Activated T-cell treated with anti-CD3 and anti-CD28 coated beads, Interleukin-2, amount 50 U/mL, for 24 hours (primary cell): ENCODE measurements around the gene CETP.
A peak's percentile ranks its signal among the peaks of the same experiment; 100 is the strongest.
"Not testable (repeated sequence)": the region's sequence is repeated elsewhere in the genome, so short reads cannot be mapped to it uniquely, and the experiment has no call there.

Experiments used
- DNase-seq: peaks from one replicate; pipeline ENCODE4 v3.0.0-alpha.2; 2020
- H3K27ac Mint-ChIP-seq: 2 replicates; pipeline ENCODE4 v1.8.0; 2020; ENCODE audit warnings: mild to moderate bottlenecking, mixed read lengths
- H3K27me3 Mint-ChIP-seq: 2 replicates; pipeline ENCODE4 v1.8.0; 2020; ENCODE audit warnings: mixed read lengths
- H3K36me3 Mint-ChIP-seq: 2 replicates; pipeline ENCODE4 v1.8.0; 2020; ENCODE audit warnings: low read depth, mixed read lengths
- H3K4me1 Mint-ChIP-seq: 2 replicates; pipeline ENCODE4 v1.8.0; 2020; ENCODE audit warnings: low read depth, mixed read lengths
- H3K4me3 Mint-ChIP-seq: 2 replicates; pipeline ENCODE4 v1.8.0; 2020; ENCODE audit warnings: mild to moderate bottlenecking, moderate library complexity, mixed read lengths
- H3K9me3 Mint-ChIP-seq: 2 replicates; pipeline ENCODE4 v1.8.0; 2020; ENCODE audit warnings: mixed read lengths

CETP gene

DNA sequence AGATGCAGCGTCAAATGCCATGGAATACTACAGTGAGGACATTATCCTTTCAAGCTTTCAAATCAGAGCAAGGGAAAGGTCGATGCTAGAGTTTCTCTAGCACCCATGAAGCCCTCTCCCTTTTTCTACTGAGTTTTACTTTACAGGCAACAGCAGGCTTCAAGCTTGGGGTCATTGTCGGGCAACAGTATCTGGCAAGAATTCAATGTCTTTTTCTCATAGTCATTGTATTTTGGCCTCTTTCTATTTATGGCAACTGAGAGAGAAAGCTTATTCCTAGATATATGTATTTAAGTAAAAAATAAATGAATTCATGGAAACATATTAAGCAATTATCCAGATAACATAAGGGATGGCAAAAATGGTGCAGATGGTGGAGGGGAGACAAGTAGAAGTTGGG is 364 bp upstream of the CETP start:
- H3K27me3 Mint-ChIP-seq: no peaks in the 10 kb centered on the region

DNA sequence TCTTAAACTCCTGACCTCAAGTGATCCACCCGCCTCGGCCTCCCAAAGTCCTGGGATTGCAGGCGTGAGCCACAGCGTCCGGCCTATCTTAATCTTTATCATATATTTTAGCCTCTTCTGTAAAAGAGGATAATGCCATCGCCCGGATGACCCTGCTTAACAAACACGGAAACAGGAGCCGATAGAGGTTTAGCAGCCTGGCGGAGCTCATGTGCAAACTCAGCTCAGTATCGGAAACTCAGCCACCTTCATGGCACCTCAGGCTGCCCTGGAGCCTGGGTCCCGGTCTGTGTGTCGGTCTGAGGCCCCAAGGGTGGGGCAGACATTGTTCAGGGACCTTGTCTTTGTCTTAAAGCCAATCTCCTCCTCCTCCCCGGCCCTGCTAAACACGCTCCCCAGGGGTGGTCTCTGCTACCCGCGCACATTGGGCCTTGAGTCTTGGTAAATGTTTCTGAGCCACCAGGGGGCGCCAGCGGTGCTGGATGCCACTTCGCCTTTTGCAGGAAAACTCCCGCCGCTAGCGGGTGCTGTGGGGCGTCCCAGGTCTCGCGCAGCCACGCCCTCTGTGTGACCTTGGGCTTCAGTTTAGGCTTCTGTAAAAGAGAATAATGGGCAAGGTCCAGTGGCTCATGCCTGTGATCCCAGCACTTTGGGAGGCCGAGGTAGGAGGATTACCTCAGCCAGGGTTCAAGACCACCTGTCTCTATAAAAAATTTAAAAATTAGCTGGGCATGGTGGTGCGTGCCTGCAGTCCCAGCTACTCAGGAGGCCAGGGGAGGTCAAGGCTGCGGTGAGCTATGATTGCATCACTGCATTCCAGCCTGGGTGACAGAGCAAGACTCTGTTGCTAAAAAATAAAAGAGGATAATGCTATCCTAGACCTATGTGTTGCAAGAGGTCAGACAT is 2.7 kb downstream of the CETP start:
- no peaks in the 10 kb centered on the region for H3K27me3 Mint-ChIP-seq
- peak; percentile 97 for DNase-seq
- no peak overlapping the region for H3K4me3 Mint-ChIP-seq
- H3K9me3 Mint-ChIP-seq: no peaks in the 10 kb centered on the region
- H3K27ac Mint-ChIP-seq: peak overlapping the region; percentile 91
- H3K4me1 Mint-ChIP-seq: peaks cover 22% of the 10 kb centered on the region
- H3K36me3 Mint-ChIP-seq: no peaks in the 10 kb centered on the region

More for the DNA sequence above, 364 bp upstream of the CETP start:
- Mint-ChIP-seq H3K9me3 (no peaks in the 10 kb centered on the region), H3K36me3 (no peaks in the 10 kb centered on the region), H3K4me3 (no peak overlapping the region), H3K27ac (no peak overlapping the region), H3K4me1 (peaks cover 24% of the 10 kb centered on the region)
- DNase-seq: no peak

DNA sequence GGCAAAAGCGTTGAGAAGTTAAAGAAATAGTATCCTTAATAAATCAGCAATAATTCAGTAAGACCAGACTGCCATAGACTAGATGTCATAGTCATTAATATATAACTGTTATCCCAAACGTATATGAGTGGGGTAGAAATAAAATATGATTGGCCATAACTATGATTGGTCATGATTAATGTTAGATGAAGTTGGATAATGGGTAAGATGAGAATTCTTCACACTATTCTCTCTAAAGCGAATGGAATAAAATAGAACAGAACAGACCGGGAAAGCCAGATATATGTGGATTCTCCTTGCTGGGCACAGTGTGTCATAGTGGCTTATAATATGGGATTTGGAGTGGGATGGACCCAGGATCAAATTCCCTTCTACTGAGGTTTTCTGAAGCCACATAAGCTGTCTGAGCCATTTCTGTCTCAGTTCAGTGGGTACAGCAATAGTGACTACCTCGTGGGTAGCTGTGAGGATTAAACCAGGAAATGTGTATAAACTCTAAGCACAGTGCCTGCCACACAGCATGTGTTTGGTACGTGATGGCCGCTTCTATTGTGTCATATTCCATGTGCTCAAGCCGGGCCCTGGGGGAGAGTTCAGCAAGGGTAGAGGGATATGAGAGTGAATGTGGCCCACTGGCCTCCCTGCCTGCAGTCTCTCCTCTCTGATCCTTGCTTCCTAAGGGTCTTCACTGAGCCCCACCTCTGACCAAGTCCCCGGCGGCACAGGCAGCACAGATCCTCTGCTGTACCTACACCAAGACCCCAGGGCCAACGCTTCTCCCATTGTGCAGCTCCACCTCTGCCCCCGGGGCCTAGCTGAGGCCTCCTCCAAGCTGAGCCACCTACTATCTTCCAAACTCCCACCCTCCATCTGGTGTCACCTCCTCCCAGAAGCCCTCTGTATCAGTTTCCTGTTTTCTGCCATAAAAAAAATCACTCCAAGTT is 3.7 kb downstream of the CETP start:
- Mint-ChIP-seq H3K4me1 (peaks cover 22% of the 10 kb centered on the region), H3K9me3 (no peaks in the 10 kb centered on the region), H3K27me3 (no peaks in the 10 kb centered on the region), H3K4me3 (no peak overlapping the region), H3K27ac (peak overlapping the region; percentile 91), H3K36me3 (no peaks in the 10 kb centered on the region)
- no peak for DNase-seq

DNA sequence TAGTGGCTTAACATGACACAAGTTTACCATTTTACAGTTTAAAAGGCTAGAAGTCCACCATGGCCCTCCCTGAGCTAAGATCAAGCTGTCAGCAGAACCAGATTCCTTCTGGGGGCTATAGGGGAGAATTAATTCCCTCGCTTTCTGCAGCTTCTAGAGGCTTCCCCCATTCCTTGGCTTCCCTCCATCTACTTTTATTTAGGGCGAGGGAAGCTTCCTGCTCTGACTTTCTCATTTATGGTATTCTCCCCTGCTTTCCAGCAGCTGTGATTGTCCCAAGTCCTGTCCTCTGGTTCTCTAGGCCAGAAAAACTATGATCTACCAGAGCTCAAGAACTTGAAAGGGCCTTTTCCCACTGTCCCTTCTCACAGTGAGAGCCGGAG is 4.3 kb downstream of the CETP start:
- Mint-ChIP-seq H3K9me3 (no peaks in the 10 kb centered on the region), H3K4me1 (peaks cover 22% of the 10 kb centered on the region)

DNA sequence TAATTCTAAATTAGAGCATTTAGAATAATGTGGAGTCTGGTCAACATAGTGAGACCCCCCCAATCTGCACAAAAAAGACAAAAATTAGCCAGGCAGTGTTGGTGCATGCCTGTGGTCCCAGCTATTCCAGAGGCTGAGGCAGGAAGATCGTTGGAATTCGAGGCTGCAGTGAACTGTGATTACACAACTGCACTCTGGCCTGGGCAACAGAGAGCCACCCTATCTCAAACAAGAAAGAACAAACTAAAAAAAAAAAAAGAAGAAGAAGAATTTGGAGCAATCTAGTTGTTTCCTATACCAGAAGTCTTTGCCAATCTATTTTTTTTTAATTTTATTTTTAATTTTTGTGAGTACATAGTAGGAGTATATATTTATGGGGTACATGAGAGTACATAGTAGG is 6.0 kb downstream of the CETP start:
- Mint-ChIP-seq H3K4me3 (no peak overlapping the region), H3K27ac (no peak overlapping the region)
- DNase-seq: no peak

More for the DNA sequence above, 4.3 kb downstream of the CETP start:
- Mint-ChIP-seq H3K27me3 (no peaks in the 10 kb centered on the region), H3K36me3 (no peaks in the 10 kb centered on the region), H3K4me3 (no peak overlapping the region), H3K27ac (peak overlapping the region; percentile 91)
- no peak for DNase-seq

DNA sequence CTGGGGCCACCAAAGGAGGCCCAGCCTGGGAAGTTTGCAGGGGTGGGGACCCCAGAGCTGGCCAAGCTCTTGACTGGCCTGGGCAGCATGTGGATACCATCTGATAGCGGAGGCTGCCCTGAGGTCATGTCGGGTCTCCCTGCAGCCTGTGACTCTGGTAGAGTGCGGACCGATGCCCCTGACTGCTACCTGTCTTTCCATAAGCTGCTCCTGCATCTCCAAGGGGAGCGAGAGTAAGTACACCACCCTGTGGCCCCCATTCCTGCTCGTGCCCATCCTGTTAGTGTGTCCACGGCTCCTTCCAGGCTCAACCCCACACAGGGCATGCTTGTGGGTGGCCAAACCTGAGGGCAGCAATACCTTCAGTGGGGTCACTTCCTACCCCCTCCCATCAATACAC is 8.0 kb downstream of the CETP start:
- no peak for DNase-seq
- Mint-ChIP-seq H3K27ac (no peak overlapping the region), H3K36me3 (no peaks in the 10 kb centered on the region), H3K4me1 (peaks cover 30% of the 10 kb centered on the region), H3K27me3 (no peaks in the 10 kb centered on the region), H3K9me3 (no peaks in the 10 kb centered on the region), H3K4me3 (no peak overlapping the region)

More for the DNA sequence above, 6.0 kb downstream of the CETP start:
- Mint-ChIP-seq H3K36me3 (no peaks in the 10 kb centered on the region), H3K4me1 (peaks cover 22% of the 10 kb centered on the region), H3K27me3 (no peaks in the 10 kb centered on the region), H3K9me3 (no peaks in the 10 kb centered on the region)

DNA sequence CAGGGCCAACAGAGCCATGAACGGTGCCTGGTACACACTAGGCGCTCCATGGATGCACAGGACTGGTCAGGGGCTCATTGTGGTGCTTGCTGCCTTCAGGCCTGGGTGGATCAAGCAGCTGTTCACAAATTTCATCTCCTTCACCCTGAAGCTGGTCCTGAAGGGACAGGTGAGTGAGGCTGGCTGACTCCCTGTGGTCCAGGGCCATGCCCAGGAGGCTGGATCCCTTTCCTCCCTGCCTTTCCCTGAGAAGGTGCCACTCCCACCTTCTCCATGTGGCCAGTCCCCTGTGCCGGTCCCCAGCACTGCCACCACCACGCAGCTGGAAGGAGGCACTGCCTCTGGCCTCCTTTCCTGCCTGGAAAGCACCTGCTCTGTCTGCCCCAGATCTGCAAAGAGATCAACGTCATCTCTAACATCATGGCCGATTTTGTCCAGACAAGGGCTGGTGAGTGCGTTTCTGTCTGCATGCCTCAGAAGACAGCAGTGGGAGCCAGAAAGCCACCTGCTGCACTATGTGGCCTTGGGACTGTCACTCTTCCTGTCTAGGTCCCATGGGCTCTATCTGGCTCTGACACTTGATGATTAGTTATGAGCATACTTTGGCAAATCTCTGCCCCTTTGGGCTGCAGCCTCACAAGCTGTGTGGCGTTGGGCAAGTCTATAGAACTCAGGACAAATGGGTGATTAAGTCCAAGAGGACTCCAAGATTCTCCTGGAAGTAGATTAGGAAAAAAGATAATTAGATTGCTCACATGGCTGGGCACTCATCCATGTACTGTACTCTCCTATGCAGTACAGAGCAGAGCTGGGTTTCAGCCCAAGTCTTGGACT is 9.4 kb downstream of the CETP start:
- H3K27ac Mint-ChIP-seq: no peak overlapping the region
- H3K9me3 Mint-ChIP-seq: no peaks in the 10 kb centered on the region
- no peak overlapping the region for H3K4me3 Mint-ChIP-seq
- no peaks in the 10 kb centered on the region for H3K36me3 Mint-ChIP-seq
- H3K4me1 Mint-ChIP-seq: peaks cover 30% of the 10 kb centered on the region
- no peak for DNase-seq
- no peaks in the 10 kb centered on the region for H3K27me3 Mint-ChIP-seq

DNA sequence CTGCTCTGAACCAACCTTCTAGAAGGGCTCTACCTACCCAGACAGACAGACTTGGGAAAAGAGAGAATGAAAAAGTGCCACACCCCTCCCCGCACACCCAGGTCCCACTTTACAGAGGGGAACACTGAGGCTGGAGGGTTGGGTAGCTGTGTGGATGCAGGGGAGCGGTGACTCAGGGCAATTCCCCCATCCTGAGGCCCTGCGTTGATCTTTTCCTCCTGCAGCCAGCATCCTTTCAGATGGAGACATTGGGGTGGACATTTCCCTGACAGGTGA is 10.0 kb downstream of the CETP start:
- Mint-ChIP-seq H3K36me3 (no peaks in the 10 kb centered on the region), H3K9me3 (no peaks in the 10 kb centered on the region), H3K4me1 (peaks cover 30% of the 10 kb centered on the region), H3K27ac (no peak overlapping the region), H3K4me3 (no peak overlapping the region), H3K27me3 (no peaks in the 10 kb centered on the region)
- no peak for DNase-seq

DNA sequence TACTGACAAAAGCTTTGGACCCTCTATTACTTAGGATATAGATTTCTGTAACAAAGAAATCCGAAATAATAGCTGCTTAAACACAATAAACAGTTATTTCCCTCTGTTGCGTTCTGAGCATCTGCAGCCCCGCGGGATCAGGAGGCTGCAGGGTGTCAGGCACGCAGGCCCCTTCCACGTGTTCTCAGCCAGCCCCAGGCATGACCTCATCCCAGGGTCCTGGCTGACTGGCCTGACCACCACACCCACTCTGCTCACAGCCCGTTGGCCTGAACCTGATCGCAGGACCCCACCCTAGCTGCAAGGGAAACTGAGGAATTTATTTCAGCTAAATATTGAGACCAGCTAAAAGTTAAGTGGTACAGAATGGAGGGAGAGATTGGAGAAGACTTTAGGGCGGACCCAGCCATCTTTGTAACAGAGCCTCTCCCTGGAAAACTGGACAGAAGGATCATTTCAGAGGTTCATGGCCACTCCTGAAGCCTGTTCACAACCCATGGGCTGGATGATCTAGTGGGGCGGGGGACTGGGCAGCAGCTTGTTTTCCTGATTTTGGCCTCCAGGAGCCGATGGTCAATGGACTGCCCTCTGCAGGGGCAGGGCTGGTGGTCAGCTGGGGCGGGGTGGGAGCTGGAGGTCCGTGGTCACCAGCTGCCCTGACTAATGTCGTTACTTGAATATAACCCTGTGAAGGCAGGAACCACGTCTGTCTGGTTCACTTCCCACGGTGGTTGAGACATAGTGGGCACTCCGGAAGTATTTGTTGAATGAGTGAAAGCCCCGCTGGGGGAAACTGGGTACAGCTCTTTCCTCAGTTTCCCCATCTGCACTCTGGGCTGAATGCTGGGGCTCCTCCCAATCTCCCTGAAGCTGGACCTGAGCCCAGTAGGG is 10.9 kb downstream of the CETP start:
- Mint-ChIP-seq H3K27me3 (no peaks in the 10 kb centered on the region), H3K4me1 (peaks cover 32% of the 10 kb centered on the region), H3K27ac (no peak overlapping the region), H3K36me3 (no peaks in the 10 kb centered on the region), H3K9me3 (no peaks in the 10 kb centered on the region), H3K4me3 (no peak overlapping the region)
- no peak for DNase-seq

DNA sequence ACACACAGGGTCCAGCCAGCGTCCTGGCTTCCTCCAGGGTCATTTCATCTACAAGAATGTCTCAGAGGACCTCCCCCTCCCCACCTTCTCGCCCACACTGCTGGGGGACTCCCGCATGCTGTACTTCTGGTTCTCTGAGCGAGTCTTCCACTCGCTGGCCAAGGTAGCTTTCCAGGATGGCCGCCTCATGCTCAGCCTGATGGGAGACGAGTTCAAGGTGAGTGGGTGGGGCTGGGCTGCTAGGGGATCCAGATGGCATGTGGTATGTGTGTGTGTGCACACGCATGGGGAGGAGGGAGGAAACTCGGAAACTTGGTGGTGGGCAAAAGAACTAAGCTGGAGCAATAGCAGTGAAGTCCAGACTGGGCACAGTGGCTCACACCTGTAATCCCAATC is 11.5 kb downstream of the CETP start:
- Mint-ChIP-seq H3K27me3 (no peaks in the 10 kb centered on the region), H3K4me1 (peaks cover 32% of the 10 kb centered on the region), H3K9me3 (no peaks in the 10 kb centered on the region), H3K4me3 (no peak overlapping the region), H3K27ac (peak overlapping the region; percentile 28), H3K36me3 (no peaks in the 10 kb centered on the region)
- DNase-seq: no peak

DNA sequence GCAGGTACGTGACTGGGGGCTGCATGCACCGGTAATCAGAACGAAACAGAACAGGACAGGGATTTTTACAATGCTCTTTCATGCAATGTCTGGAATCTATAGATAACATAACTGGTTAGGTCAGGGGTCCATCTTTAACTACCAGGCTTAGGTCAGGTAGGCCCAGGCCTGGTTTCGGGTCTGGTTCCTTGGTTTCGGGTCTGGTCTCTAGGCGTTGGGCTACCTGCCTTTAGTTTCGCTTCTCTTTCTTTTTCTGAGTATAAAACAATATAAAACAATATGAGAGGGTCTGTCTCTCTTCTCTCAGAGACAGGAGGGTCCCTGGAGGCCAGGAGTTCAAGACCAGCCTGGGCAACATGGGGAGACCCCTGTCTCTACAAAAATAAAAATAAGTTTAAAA is 12.1 kb downstream of the CETP start:
- not testable (repeated sequence) for H3K36me3 Mint-ChIP-seq, H3K27me3 Mint-ChIP-seq, H3K9me3 Mint-ChIP-seq, DNase-seq, H3K4me3 Mint-ChIP-seq
- Mint-ChIP-seq H3K27ac (peak overlapping the region; percentile 28), H3K4me1 (peaks cover 32% of the 10 kb centered on the region)

DNA sequence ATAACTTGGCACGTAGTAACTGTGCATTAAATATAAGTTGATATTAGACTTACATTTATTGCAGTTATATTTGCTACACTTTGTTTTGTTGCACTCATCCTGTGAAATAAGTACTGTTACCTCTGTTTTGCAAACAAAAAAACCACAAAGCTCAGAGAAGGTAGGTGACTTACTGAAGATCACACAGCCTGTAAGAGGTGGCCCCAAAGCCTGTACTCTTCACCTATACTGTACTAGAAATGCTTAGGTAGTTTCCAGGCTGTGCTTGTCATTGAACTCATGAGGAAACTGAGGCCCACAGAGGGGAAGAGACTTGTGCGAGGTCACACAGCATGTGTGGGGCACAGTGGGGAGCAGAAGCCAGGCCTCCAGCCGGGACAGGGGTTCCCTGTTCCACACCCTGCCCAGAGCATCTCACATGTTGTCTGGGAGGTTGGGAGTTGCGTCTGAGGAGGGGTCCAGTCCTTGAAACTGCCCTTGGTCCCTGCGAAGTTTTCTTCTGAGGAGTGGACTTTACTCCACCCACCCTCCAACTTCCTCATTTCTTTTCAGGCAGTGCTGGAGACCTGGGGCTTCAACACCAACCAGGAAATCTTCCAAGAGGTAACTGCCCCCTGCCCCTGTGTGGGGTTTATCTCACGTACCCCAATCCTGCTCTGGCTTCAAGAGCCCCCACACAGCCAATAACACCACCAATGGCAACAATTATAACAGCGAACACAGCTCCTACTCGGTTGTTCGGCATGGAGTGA is 13.0 kb downstream of the CETP start:
- H3K27ac Mint-ChIP-seq: peak overlapping the region; percentile 31
- H3K4me1 Mint-ChIP-seq: peaks cover 35% of the 10 kb centered on the region
- no peak for DNase-seq
- no peaks in the 10 kb centered on the region for H3K9me3 Mint-ChIP-seq
- no peaks in the 10 kb centered on the region for H3K36me3 Mint-ChIP-seq
- H3K4me3 Mint-ChIP-seq: no peak overlapping the region
- H3K27me3 Mint-ChIP-seq: no peaks in the 10 kb centered on the region

DNA sequence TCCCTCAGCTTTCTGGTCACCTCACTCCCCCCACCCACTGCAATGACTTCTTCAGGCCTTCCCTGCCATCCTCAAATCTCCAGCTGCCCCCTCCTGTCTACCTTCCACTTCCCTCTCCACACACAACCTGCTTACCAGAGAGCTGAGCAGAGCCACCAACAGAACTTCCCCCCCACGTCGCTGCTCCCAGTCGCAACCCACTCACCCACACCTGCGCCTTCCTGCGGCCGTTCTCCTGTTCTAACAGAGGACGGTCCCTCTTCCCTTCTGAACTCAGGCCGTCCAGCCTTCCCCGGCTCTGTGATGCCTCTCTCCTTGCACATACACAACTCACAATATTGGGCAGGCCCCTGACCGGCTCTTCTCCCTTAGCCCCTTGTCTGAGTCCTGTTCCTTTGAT is 14.0 kb downstream of the CETP start:
- no peak for DNase-seq
- peaks cover 4% of the 10 kb centered on the region for H3K36me3 Mint-ChIP-seq
- no peak overlapping the region for H3K4me3 Mint-ChIP-seq
- no peak overlapping the region for H3K27ac Mint-ChIP-seq
- peaks cover 42% of the 10 kb centered on the region for H3K4me1 Mint-ChIP-seq
- H3K9me3 Mint-ChIP-seq: no peaks in the 10 kb centered on the region
- H3K27me3 Mint-ChIP-seq: no peaks in the 10 kb centered on the region
